NT2/D1 (cell line): Measurements from ENCODE around the gene TRIML2.

ENCODE experiments used
- YY1 ChIP-seq: IDR thresholded peaks from 2 replicates; pipeline ENCODE4 v1.6.1; 2011; ENCODE audit not compliant: insufficient read length, insufficient read depth
- ZNF274 ChIP-seq: IDR thresholded peaks from 2 replicates; pipeline ENCODE4 v1.6.1; 2011; ENCODE audit warnings: mild to moderate bottlenecking, low read depth, low read length

DNA sequence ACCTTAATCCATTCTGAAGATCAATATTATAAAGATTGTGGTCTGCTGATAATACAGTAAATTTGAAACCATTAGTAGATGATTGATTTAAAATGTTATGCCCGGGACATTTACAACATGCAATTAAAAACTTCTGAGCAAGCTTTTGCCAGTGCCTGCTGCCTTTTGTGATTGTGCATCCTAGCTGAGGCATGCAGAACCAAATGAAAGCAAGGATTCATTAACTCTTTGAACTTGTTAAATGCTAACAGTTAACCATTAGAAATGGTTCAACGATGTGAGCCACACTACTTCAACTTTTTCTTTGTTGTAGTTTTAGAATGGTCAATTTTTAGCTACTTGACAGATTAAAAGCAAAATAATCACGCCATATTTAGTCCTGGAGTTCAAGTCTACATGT is 62.7 kb downstream of the TRIML2 start:
- TF ChIP-seq ZNF274 (no peak), YY1 (no peak)
